Tibial nerve (tissue), 4 donors: ENCODE measurements around the gene SLC13A2. TPM values are rescaled to one million over a fixed set of nuclear protein-coding genes. Genes with fewer than 3 reads are reported as not detected.

ENCODE experiments used
- DNase-seq, 2 donors: peaks; one replicate each; pipeline ENCODE4 v3.0.0-alpha.2; 2019; ENCODE audit warnings: low spot score in 2 of 2
- H3K27ac ChIP-seq, 4 donors: fragments of 200-600 bp; sonication (generic) in 3 of 4; one replicate each; pipeline ENCODE4 v1.5.1; 2017 to 2019; ENCODE audit warnings: mild to moderate bottlenecking in 1 of 4
- H3K27me3 ChIP-seq, 2 donors: fragments of 200-600 bp; sonication (generic) in 1 of 2; one replicate each; pipeline versions ENCODE4 v1.5.1 to v1.6.0; 2017 to 2019
- H3K36me3 ChIP-seq, 3 donors: fragments of 200-600 bp; sonication (generic); one replicate each; pipeline ENCODE4 v1.5.1; 2018 to 2019
- H3K4me1 ChIP-seq, 4 donors: fragments of 200-600 bp; sonication (generic) in 3 of 4; one replicate each; pipeline ENCODE4 v1.5.1; 2017 to 2019
- H3K4me3 ChIP-seq, 4 donors: fragments of 200-600 bp; sonication (generic) in 3 of 4; one replicate each; pipeline ENCODE4 v1.5.1; 2017 to 2019; ENCODE audit warnings: mild to moderate bottlenecking in 1 of 4, moderate library complexity in 1 of 4
- H3K9me3 ChIP-seq, 4 donors: fragments of 200-600 bp; sonication (generic) in 3 of 4; one replicate each; pipeline ENCODE4 v1.5.1; 2017 to 2019
- EP300 ChIP-seq, 2 donors: sonication (generic); formaldehyde crosslinking; IDR thresholded peaks; one replicate each; pipeline ENCODE4 v1.6.1; 2017; ENCODE audit warnings: antibody characterized with exemption in 2 of 2, mild to moderate bottlenecking in 1 of 2
- POLR2A ChIP-seq, 2 donors: fragments of 450-650 bp; IDR thresholded peaks; one replicate each; pipeline ENCODE4 v1.6.1; 2017; ENCODE audit warnings: antibody characterized with exemption in 2 of 2, mild to moderate bottlenecking in 2 of 2, moderate library complexity in 2 of 2
- WGBS, 2 donors: methylation state at CpG; one replicate each; pipeline ENCODE4 v1.1.5; 2018; 5-methylcytosine and 5-hydroxymethylcytosine counted together
- total RNA-seq, 4 donors: library from RNA; depleted of rRNA; stranded (reverse); fragments of >200 nt; gene quantifications; one replicate each; pipeline ENCODE4 v1.1.0, GENCODE V29; 2016
- TF ChIP-seq, protein P1 (sequence below), 5 experiments: fragments of 200-600 bp in 3 of 5; fragments of 450-650 bp in 2 of 5; sonication (generic) in 3 of 5; IDR thresholded peaks; one replicate each; pipeline ENCODE4 v1.5.1; 2016 to 2019; ENCODE audit warnings: antibody characterized with exemption in 5 of 5, mild to moderate bottlenecking in 3 of 5, moderate library complexity in 2 of 5

The SLC13A2 gene
- total RNA-seq, 4 donors from 2014 or later: not detected

DNA sequence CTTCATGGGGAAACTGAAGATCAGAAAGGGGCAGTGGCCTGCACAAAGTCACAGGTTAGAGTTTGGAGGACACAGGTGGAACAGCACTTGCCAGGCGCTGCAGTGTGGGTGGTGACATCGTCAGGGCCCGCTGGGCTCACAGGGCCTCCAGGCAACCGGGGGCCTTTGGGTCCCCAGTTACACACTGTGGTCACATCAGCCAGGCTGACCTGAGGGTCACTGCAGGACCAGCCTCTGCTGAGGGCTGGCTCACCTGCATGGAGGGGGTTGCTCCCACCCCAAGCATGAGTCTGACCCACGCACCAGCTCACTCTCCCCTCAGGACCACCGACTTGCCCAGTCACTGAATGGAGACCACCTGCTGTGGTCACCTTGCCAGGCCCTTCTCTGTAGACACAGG is 49.7 kb downstream of the SLC13A2 start:
- WGBS, 2 donors: 75 to 80% methylated on average over 4 to 6 of the region's 6 CpGs

DNA sequence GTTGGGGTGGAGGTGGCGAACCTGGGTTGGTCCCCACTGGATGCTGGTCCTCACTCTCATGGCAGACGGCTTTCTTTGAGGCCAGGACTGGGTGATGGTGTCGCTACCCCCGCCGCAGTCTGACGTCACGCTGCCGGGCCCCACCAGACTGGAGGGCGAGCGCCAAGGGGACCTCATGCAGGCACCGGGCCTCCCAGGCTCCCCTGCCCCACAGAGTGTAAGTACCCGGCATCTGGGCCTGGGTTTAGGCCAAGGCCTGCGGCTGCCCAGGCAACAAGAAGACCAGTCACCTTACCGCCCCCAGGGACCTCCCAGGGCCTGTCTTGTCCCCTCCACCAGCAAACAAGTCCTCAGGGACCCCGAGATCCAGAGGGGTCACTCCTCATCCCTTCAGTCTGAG is 50.4 kb downstream of the SLC13A2 start:
- Histone ChIP-seq H3K4me1 (no peaks in the 10 kb centered on the region), H3K27ac (no peak overlapping the region), H3K4me3 (no peak overlapping the region), H3K9me3 (no peaks in the 10 kb centered on the region), H3K27me3 (no peaks in the 10 kb centered on the region), H3K36me3 (no peaks in the 10 kb centered on the region)
- TF ChIP-seq, protein P1, sequence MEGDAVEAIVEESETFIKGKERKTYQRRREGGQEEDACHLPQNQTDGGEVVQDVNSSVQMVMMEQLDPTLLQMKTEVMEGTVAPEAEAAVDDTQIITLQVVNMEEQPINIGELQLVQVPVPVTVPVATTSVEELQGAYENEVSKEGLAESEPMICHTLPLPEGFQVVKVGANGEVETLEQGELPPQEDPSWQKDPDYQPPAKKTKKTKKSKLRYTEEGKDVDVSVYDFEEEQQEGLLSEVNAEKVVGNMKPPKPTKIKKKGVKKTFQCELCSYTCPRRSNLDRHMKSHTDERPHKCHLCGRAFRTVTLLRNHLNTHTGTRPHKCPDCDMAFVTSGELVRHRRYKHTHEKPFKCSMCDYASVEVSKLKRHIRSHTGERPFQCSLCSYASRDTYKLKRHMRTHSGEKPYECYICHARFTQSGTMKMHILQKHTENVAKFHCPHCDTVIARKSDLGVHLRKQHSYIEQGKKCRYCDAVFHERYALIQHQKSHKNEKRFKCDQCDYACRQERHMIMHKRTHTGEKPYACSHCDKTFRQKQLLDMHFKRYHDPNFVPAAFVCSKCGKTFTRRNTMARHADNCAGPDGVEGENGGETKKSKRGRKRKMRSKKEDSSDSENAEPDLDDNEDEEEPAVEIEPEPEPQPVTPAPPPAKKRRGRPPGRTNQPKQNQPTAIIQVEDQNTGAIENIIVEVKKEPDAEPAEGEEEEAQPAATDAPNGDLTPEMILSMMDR (IDR thresholded peaks at IDR 0.05): no peak
- no peak for TF ChIP-seq POLR2A (IDR thresholded peaks at IDR 0.05)
- 81 to 100% methylated on average over 1 to 10 of the region's 15 CpGs for WGBS, 2 donors
- no peak for DNase-seq

More for the DNA sequence above, 49.7 kb downstream of the SLC13A2 start:
- Histone ChIP-seq H3K27ac (no peak overlapping the region), H3K4me3 (no peak overlapping the region), H3K4me1 (no peaks in the 10 kb centered on the region), H3K36me3 (no peaks in the 10 kb centered on the region), H3K9me3 (no peaks in the 10 kb centered on the region), H3K27me3 (no peaks in the 10 kb centered on the region)
- TF ChIP-seq EP300 (IDR thresholded peaks at IDR 0.05): no peak
- TF ChIP-seq POLR2A (IDR thresholded peaks at IDR 0.05): no peak
- TF ChIP-seq, protein P1 (IDR thresholded peaks at IDR 0.05): no peak
- no peak for DNase-seq

DNA sequence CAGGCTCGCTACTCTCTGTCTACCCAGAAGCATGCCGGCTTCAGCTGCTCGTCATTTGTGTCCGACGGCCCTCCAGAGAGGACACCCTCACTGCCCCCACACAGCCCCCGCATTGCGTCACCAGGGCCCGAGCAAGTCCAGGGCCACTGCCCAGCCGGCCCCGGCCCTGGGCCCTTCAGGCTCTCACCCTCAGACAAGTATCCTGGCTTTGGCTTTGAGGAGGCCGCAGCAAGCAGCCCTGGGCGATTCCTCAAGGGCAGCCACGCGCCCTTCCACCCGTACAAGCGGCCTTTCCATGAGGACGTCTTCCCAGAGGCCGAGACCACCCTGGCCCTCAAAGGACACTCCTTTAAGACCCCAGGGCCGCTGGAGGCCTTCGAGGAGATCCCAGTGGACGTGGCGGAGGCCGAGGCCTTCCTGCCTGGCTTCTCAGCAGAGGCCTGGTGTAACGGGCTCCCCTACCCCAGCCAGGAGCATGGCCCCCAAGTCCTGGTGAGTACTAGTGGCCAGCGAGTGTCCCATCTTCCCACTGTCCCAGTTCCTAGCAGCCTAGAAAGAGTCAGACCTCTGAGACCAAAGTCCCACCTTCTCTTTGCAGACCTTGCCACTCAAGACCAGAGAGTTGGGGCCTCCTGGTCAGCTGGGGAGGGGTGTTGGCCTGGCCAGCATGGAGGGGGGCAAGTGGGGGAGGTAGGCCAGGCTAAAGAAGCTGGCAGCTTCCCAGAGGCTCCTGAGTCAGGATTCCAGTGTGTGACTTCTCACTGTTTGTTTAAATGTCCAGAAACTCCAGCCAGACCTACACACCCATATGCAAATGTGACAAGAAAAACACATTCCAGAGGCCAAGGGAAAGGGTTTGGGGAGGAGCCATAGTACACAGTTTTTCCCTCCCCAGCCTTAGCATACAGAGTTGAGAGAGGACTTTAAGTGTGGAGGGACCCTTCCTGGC is 51.3 kb downstream of the SLC13A2 start:
- no peaks in the 10 kb centered on the region for H3K9me3 ChIP-seq
- no peak overlapping the region for H3K4me3 ChIP-seq
- no peaks in the 10 kb centered on the region for H3K27me3 ChIP-seq
- no peaks in the 10 kb centered on the region for H3K4me1 ChIP-seq
- no peak for TF ChIP-seq POLR2A (IDR thresholded peaks at IDR 0.05)
- TF ChIP-seq, protein P1 (IDR thresholded peaks at IDR 0.05): no peak
- no peak for TF ChIP-seq EP300 (IDR thresholded peaks at IDR 0.05)
- H3K27ac ChIP-seq: no peak overlapping the region
- WGBS, 2 donors: 84 to 89% methylated on average over 25 of the region's 25 CpGs
- no peak for DNase-seq
- no peaks in the 10 kb centered on the region for H3K36me3 ChIP-seq

DNA sequence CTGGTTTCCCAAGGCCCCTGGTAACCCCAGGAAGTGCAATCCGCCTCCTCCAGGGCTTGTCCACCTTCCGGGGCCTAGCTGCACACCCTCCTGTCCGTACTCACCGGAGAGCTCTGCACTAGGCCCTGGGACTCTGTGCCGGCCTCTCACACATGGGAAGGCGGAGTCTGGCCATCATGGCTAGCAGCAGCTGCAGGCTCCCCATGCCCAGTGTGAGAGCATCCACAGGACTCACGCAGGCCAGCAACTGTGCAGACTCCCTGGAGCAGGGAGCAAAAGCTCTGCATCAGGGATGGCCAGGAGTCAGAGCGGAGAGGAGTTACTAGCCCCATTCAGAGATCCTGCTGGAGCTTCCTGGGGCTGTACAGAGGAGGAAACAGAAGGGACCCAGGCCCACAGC is 52.9 kb downstream of the SLC13A2 start:
- WGBS, 2 donors: 73 to 84% methylated on average over 8 of the region's 8 CpGs
- TF ChIP-seq, protein P1 (IDR thresholded peaks at IDR 0.05): no peak
- no peak for TF ChIP-seq EP300 (IDR thresholded peaks at IDR 0.05)
- TF ChIP-seq POLR2A (IDR thresholded peaks at IDR 0.05): no peak
- no peak for DNase-seq
- H3K9me3 ChIP-seq: no peaks in the 10 kb centered on the region
- H3K27me3 ChIP-seq: no peaks in the 10 kb centered on the region
- H3K4me1 ChIP-seq: no peaks in the 10 kb centered on the region
- no peak overlapping the region for H3K4me3 ChIP-seq
- no peak overlapping the region for H3K27ac ChIP-seq
- no peaks in the 10 kb centered on the region for H3K36me3 ChIP-seq

DNA sequence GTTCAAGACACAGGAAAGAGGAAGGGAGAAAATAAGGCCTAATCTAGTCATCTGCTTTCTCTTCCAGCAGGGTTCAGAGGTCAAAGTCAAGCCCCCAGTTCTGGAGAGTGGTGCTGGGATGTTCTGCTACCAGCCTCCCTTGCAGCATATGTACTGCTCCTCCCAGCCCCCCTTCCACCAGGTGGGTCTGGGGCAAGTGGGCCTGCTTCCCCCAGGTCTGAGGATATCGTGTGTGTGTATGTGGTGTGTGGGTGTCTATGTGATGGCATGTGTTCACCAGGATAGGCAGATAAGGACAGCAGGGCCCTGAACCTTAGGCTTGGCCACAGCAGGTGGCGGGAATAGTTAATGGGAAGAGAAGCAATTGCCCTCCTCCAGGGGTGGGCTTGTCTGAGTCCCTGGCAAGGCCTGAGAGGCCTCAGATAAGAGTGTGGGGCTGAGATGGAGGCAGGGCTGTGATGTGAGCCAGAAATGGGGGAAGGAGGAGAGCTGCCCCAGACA is 53.8 kb downstream of the SLC13A2 start:
- Histone ChIP-seq H3K4me1 (no peaks in the 10 kb centered on the region), H3K36me3 (no peaks in the 10 kb centered on the region), H3K4me3 (no peak overlapping the region), H3K27ac (no peak overlapping the region), H3K27me3 (no peaks in the 10 kb centered on the region), H3K9me3 (no peaks in the 10 kb centered on the region)
- TF ChIP-seq, protein P1 (IDR thresholded peaks at IDR 0.05): no peak
- TF ChIP-seq EP300 (IDR thresholded peaks at IDR 0.05): no peak
- DNase-seq: no peak
- 93 to 94% methylated on average over 2 of the region's 2 CpGs for WGBS, 2 donors
